Naive thymus-derived CD4-positive, alpha-beta T cell (primary cell): ENCODE results near the gene GRK5. TPM values are rescaled to one million over a fixed set of nuclear protein-coding genes. Genes with fewer than 3 reads are reported as not detected.

Experiments used
- ATAC-seq: fragments of 150-1000 bp; cut with Tn5 transposase; 2 replicates; pipeline ENCODE4 v1.10.0; 2021; ENCODE audit warnings: mild to moderate bottlenecking, moderate library complexity
- CTCF ChIA-PET: fragments of 350-600 bp; sonication (Branson Sonifier 250); formaldehyde crosslinking; loops from one replicate; lab custom pipeline; 2021; ENCODE audit warnings: antibody characterized with exemption; lab: Charles Lee
- POLR2A ChIA-PET: fragments of 350-600 bp; sonication (Branson Sonifier 250); formaldehyde crosslinking; loops from one replicate; lab custom pipeline; 2021; ENCODE audit warnings: antibody characterized with exemption, inconsistent platforms; lab: Charles Lee
- DNase-seq, 9 donors: peaks; one replicate each; pipeline versions ENCODE4 v3.0.0 to v3.0.0-alpha.2; 2020 to 2022; ENCODE audit warnings: mixed read lengths in 1 of 9
- H3K27ac ChIP-seq: one replicate; pipeline ENCODE4 v1.7.0; 2013; ENCODE audit warnings: mild to moderate bottlenecking, low read depth, low read length, moderate library complexity
- H3K27me3 ChIP-seq, 2 donors: one replicate each; pipeline ENCODE4 v1.7.0; 2013; ENCODE audit warnings: low read length in 2 of 2, mild to moderate bottlenecking in 2 of 2, moderate library complexity in 2 of 2; ENCODE audit not compliant: control insufficient read depth in 2 of 2, insufficient read depth in 2 of 2
- H3K36me3 ChIP-seq, 3 experiments: 1 replicate in 2 of 3; 2 replicates in 1 of 3; pipeline ENCODE4 v1.7.0; 2013; ENCODE audit warnings: low read length in 3 of 3, mild to moderate bottlenecking in 3 of 3, moderate library complexity in 1 of 3; ENCODE audit not compliant: insufficient read depth in 3 of 3, control insufficient read depth in 2 of 3
- H3K4me1 ChIP-seq, 2 donors: one replicate each; pipeline ENCODE4 v1.7.0; 2013; ENCODE audit warnings: low read length in 2 of 2, mild to moderate bottlenecking in 2 of 2, moderate library complexity in 1 of 2; ENCODE audit not compliant: control insufficient read depth in 2 of 2, insufficient read depth in 2 of 2
- H3K4me3 ChIP-seq: 2 replicates; pipeline ENCODE4 v1.7.0; 2013; ENCODE audit warnings: mild to moderate bottlenecking, low read length
- H3K9me3 ChIP-seq, 3 experiments: 1 replicate in 2 of 3; 2 replicates in 1 of 3; pipeline ENCODE4 v1.7.0; 2013; ENCODE audit warnings: low read length in 3 of 3; ENCODE audit not compliant: control insufficient read depth in 2 of 3
- H3K27ac Mint-ChIP-seq, 9 donors: one replicate each; pipeline ENCODE4 v1.8.0; 2020 to 2022; ENCODE audit warnings: mixed read lengths in 9 of 9, mild to moderate bottlenecking in 8 of 9, moderate library complexity in 5 of 9, inconsistent platforms in 2 of 9
- H3K27me3 Mint-ChIP-seq, 5 donors: one replicate each; pipeline ENCODE4 v1.8.0; 2021 to 2022; ENCODE audit warnings: mixed read lengths in 5 of 5, mild to moderate bottlenecking in 1 of 5
- H3K36me3 Mint-ChIP-seq, 5 donors: one replicate each; pipeline ENCODE4 v1.8.0; 2020 to 2022; ENCODE audit warnings: mixed read lengths in 5 of 5, mild to moderate bottlenecking in 3 of 5, inconsistent platforms in 1 of 5
- H3K4me1 Mint-ChIP-seq, 7 donors: one replicate each; pipeline ENCODE4 v1.8.0; 2020 to 2022; ENCODE audit warnings: mixed read lengths in 7 of 7, mild to moderate bottlenecking in 3 of 7, inconsistent platforms in 1 of 7
- H3K4me3 Mint-ChIP-seq, 10 donors: one replicate each; pipeline ENCODE4 v1.8.0; 2020 to 2022; ENCODE audit warnings: mild to moderate bottlenecking in 10 of 10, mixed read lengths in 10 of 10, moderate library complexity in 6 of 10, inconsistent platforms in 2 of 10
- H3K9me3 Mint-ChIP-seq, 11 donors: one replicate each; pipeline ENCODE4 v1.8.0; 2020 to 2022; ENCODE audit warnings: mixed read lengths in 11 of 11, mild to moderate bottlenecking in 4 of 11, inconsistent platforms in 1 of 11, moderate library complexity in 1 of 11
- intact Hi-C, 2 donors: fragments of 100-400 bp; cut with micrococcal nuclease; formaldehyde crosslinking; loops; one replicate each; pipeline ENCODE4 v1.15.1; 2023
- polyA plus RNA-seq, 2 donors: library from polyadenylated mRNA; unstranded; fragments of 300-500 nt; fragmentation: Illumina TruSeq; gene quantifications; one replicate each; pipeline ENCODE4 v1.2.3, GENCODE V29; 2021
- total RNA-seq, 6 experiments: library from RNA in 5 of 6; stranded (reverse) in 5 of 6; gene quantifications; 1 replicate in 5 of 6; 2 replicates in 1 of 6; pipeline ENCODE4 v1.2.3 and lab custom pipeline; 2021 to 2026

GRK5 gene
- total and polyA plus RNA-seq, 7 experiments from 2014 or later, result 16.4 to 45.2 (median 30.3) TPM

GRCh38 chr10:119502209-119502608, 294.8 kb downstream of the GRK5 start:
- Mint-ChIP-seq H3K4me3 (peak overlapping the region; percentile 70 to 85 (median 82)), H3K9me3 (peaks cover 0 to 4% (median 0%) of the 10 kb centered on the region in 11 donors), H3K27me3 (no peaks in the 10 kb centered on the region), H3K4me1 (peaks cover 56 to 98% (median 92%) of the 10 kb centered on the region in 7 donors), H3K27ac (peak overlapping the region; percentile 95 to 100 (median 99)), H3K36me3 (peaks cover 7 to 66% (median 31%) of the 10 kb centered on the region in 5 donors)
- Histone ChIP-seq H3K4me1 (peaks cover 39 to 88% of the 10 kb centered on the region in 2 donors), H3K27ac (peak overlapping the region; percentile 98), H3K27me3 (no peaks in the 10 kb centered on the region), H3K4me3 (peak overlapping the region; percentile 46), H3K36me3 (peaks cover 3 to 15% (median 4%) of the 10 kb centered on the region in 3 experiments), H3K9me3 (no peaks in the 10 kb centered on the region)
- intact Hi-C loops, result loop anchor here (1.0 to 10.0 kb wide), 14 partner anchors 8 to 807 kb away; partner anchors contain the start of genes RGS10 (in 2 of the 2), BAG3 (in 1 of the 2), GRK5 (in 1 of the 2) and INPP5F (in 1 of the 2)
- peak; percentile 50 to 93 (median 91) for DNase-seq
- POLR2A ChIA-PET, result interaction anchor here (0.6 to 12.5 kb wide), 8 partner anchors 8 to 38 kb away, joined by 3 to 169 read pairs (median 6); partner anchors contain the start of gene RGS10
- CTCF ChIA-PET, result interaction anchor here (1.0 to 1.4 kb wide), 2 partner anchors 13 to 17 kb away, joined by 3 to 5 read pairs; no protein-coding TSS in a partner anchor
- ATAC-seq, result peak; percentile 91

- H3K27me3 Mint-ChIP-seq, result no peaks in the 10 kb centered on the region
- peaks cover 7 to 65% (median 31%) of the 10 kb centered on the region in 5 donors for H3K36me3 Mint-ChIP-seq
- H3K4me3 Mint-ChIP-seq, result peak overlapping the region; percentile 70 to 85 (median 82)
- H3K9me3 ChIP-seq, result no peaks in the 10 kb centered on the region
- peak overlapping the region; percentile 98 for H3K27ac ChIP-seq
- H3K4me3 ChIP-seq, result peak overlapping the region; percentile 46
- ChIA-PET POLR2A (interaction anchor here (0.6 to 12.5 kb wide), 11 partner anchors 9 to 37 kb away, joined by 3 to 169 read pairs (median 4); partner anchors contain the start of gene RGS10), CTCF (interaction anchor here (1.0 to 1.4 kb wide), 3 partner anchors 13 to 17 kb away, joined by 3 to 5 read pairs (median 4); no protein-coding TSS in a partner anchor)
- peaks cover 54 to 98% (median 91%) of the 10 kb centered on the region in 7 donors for H3K4me1 Mint-ChIP-seq
- H3K4me1 ChIP-seq, result peaks cover 39 to 93% of the 10 kb centered on the region in 2 donors
- H3K27me3 ChIP-seq, result no peaks in the 10 kb centered on the region
- peaks cover 3 to 16% (median 4%) of the 10 kb centered on the region in 3 experiments for H3K36me3 ChIP-seq
- intact Hi-C loops, result loop anchor here (1.0 to 10.0 kb wide), 14 partner anchors 8 to 808 kb away; partner anchors contain the start of genes RGS10 (in 2 of the 2), BAG3 (in 1 of the 2), GRK5 (in 1 of the 2) and INPP5F (in 1 of the 2)
- DNase-seq (no peak), ATAC-seq (no peak)
- peaks cover 0 to 4% (median 0%) of the 10 kb centered on the region in 11 donors for H3K9me3 Mint-ChIP-seq
- peak overlapping the region; percentile 95 to 100 (median 99) for H3K27ac Mint-ChIP-seq
Measured at GRCh38 chr10:119502618-119503155, 295.3 kb downstream of the GRK5 start.

GRCh38 chr10:119503821-119504220, 296.4 kb downstream of the GRK5 start:
- intact Hi-C loops, result loop anchor here (2.0 to 10.0 kb wide), 4 partner anchors 93 to 809 kb away; partner anchors contain the start of genes BAG3 (in 1 of the 2), INPP5F (in 1 of the 2) and TIAL1 (in 1 of the 2)
- no peaks in the 10 kb centered on the region for H3K27me3 Mint-ChIP-seq
- Histone ChIP-seq H3K4me3 (no peak overlapping the region), H3K4me1 (peaks cover 39 to 90% of the 10 kb centered on the region in 2 donors), H3K9me3 (no peaks in the 10 kb centered on the region), H3K27me3 (no peaks in the 10 kb centered on the region), H3K36me3 (peaks cover 3 to 17% (median 4%) of the 10 kb centered on the region in 3 experiments), H3K27ac (peak overlapping the region; percentile 98)
- DNase-seq (no peak), ATAC-seq (no peak)
- ChIA-PET CTCF (interaction anchor here (0.6 to 1.1 kb wide), 3 partner anchors 12 to 80 kb away, joined by 3 to 4 read pairs (median 3); no protein-coding TSS in a partner anchor), POLR2A (interaction anchor here (0.7 to 12.5 kb wide), 10 partner anchors 8 to 95 kb away, joined by 3 to 169 read pairs (median 6); partner anchors contain the start of gene RGS10)
- H3K36me3 Mint-ChIP-seq, result peaks cover 7 to 61% (median 30%) of the 10 kb centered on the region in 5 donors
- peaks cover 48 to 98% (median 88%) of the 10 kb centered on the region in 7 donors for H3K4me1 Mint-ChIP-seq
- peaks cover 0 to 4% (median 0%) of the 10 kb centered on the region in 11 donors for H3K9me3 Mint-ChIP-seq
- peak overlapping the region; percentile 39 to 85 (median 76) for H3K4me3 Mint-ChIP-seq
- peak overlapping the region; percentile 64 to 100 (median 99) for H3K27ac Mint-ChIP-seq

GRCh38 chr10:119504651-119505050, 297.3 kb downstream of the GRK5 start:
- intact Hi-C loops, result loop anchor here (5.0 to 10.0 kb wide), 3 partner anchors 93 to 810 kb away; partner anchors contain the start of genes BAG3 (in 1 of the 2) and TIAL1 (in 1 of the 2)
- peak overlapping the region in 9 of 10 donors; percentile 62 to 89 (median 78) for H3K4me3 Mint-ChIP-seq
- H3K27ac Mint-ChIP-seq, result peak overlapping the region; percentile 61 to 100 (median 99)
- Histone ChIP-seq H3K4me1 (peaks cover 39 to 82% of the 10 kb centered on the region in 2 donors), H3K27ac (peak overlapping the region; percentile 98), H3K9me3 (no peaks in the 10 kb centered on the region), H3K27me3 (no peaks in the 10 kb centered on the region), H3K4me3 (peak overlapping the region; percentile 40), H3K36me3 (peaks cover 4 to 16% (median 5%) of the 10 kb centered on the region in 3 experiments)
- no peaks in the 10 kb centered on the region for H3K27me3 Mint-ChIP-seq
- DNase-seq (peak in 1 of 9 donors; percentile 42), ATAC-seq (no peak)
- H3K9me3 Mint-ChIP-seq, result peaks cover 0 to 4% (median 0%) of the 10 kb centered on the region in 11 donors
- ChIA-PET POLR2A (interaction anchor here (0.7 to 12.5 kb wide), 7 partner anchors 9 to 94 kb away, joined by 3 to 169 read pairs (median 7); partner anchors contain the start of gene RGS10), CTCF (interaction anchor here (0.8 to 2.1 kb wide), 3 partner anchors 14 to 38 kb away, joined by 3 to 12 read pairs (median 4); partner anchors contain the start of gene RGS10)
- H3K4me1 Mint-ChIP-seq, result peaks cover 46 to 98% (median 88%) of the 10 kb centered on the region in 7 donors
- peaks cover 7 to 54% (median 25%) of the 10 kb centered on the region in 5 donors for H3K36me3 Mint-ChIP-seq

GRCh38 chr10:119505131-119505551, 297.8 kb downstream of the GRK5 start:
- peak overlapping the region; percentile 98 for H3K27ac ChIP-seq
- peaks cover 35 to 79% of the 10 kb centered on the region in 2 donors for H3K4me1 ChIP-seq
- H3K36me3 Mint-ChIP-seq, result peaks cover 7 to 52% (median 26%) of the 10 kb centered on the region in 5 donors
- ATAC-seq, result no peak
- peak overlapping the region; percentile 61 to 100 (median 99) for H3K27ac Mint-ChIP-seq
- POLR2A ChIA-PET, result interaction anchor here (0.6 to 12.5 kb wide), 7 partner anchors 8 to 35 kb away, joined by 3 to 169 read pairs (median 7); partner anchors contain the start of gene RGS10
- H3K27me3 ChIP-seq, result no peaks in the 10 kb centered on the region
- H3K36me3 ChIP-seq, result peaks cover 4 to 21% (median 9%) of the 10 kb centered on the region in 3 experiments
- peak in 4 of 9 donors; percentile 35 to 47 (median 41) for DNase-seq
- intact Hi-C loops, result loop anchor here in 1 of 2 donors (10.0 kb wide), 1 partner anchor 810 kb away; no protein-coding TSS in a partner anchor
- H3K27me3 Mint-ChIP-seq, result no peaks in the 10 kb centered on the region
- no peaks in the 10 kb centered on the region for H3K9me3 ChIP-seq
- H3K4me1 Mint-ChIP-seq, result peaks cover 46 to 97% (median 85%) of the 10 kb centered on the region in 7 donors
- H3K9me3 Mint-ChIP-seq, result peaks cover 0 to 4% (median 0%) of the 10 kb centered on the region in 11 donors
- H3K4me3 Mint-ChIP-seq, result peak overlapping the region in 9 of 10 donors; percentile 70 to 89 (median 78)
- peak overlapping the region; percentile 40 for H3K4me3 ChIP-seq
- CTCF ChIA-PET, result interaction anchor here (0.6 to 2.1 kb wide), 3 partner anchors 29 to 298 kb away, joined by 3 to 12 read pairs (median 4); partner anchors contain the start of gene RGS10
